Parietal lobe (tissue), 2 donors: ENCODE results near the gene C9orf78. TPM values are rescaled to one million over a fixed set of nuclear protein-coding genes. Genes with fewer than 3 reads are reported as not detected.

Experiments used
- small RNA-seq: library from RNA; depleted of rRNA; stranded (forward); fragments of <200 nt; gene quantifications from one replicate; pipeline ENCODE3, GENCODE V24; 2014; ENCODE audit warnings: low replicate concordance
- total RNA-seq: library from RNA; depleted of rRNA; stranded (reverse); fragments of >200 nt; gene quantifications from one replicate; pipeline ENCODE4 v1.2.3, GENCODE V29; 2014

C9orf78 gene
- total RNA-seq = 34.4 TPM

GRCh38 chr9:129835128-129835859 lies at the start of gene C9orf78, which contains the start of gene USP20:
TSS of gene C9orf78 (minus strand) at chr9:129835275. CDS start at chr9:129835221, 54 bp downstream.
TSS of gene USP20 (plus strand) at chr9:129835458. CDS start at chr9:129852556, 17,098 bp downstream.

GRCh38 chr9:129823935-129824601 lies 11.0 kb downstream of the C9orf78 start, which contains the start of gene TOR1A:
TSS of gene TOR1A (minus strand) at chr9:129824136. CDS start at chr9:129824085, 51 bp downstream.

GRCh38 chr9:129802833-129803675 lies 32.0 kb downstream of the C9orf78 start, which contains the start of gene TOR1B:
TSS of gene TOR1B (plus strand) at chr9:129803184. CDS start at chr9:129803213, 29 bp downstream.

Small RNA genes lying within 50 kb of the gene (small RNA-seq; reads per million reads assigned to genes)
- 0.09 reads per million for gene MIR6855

Other genes starting within 250 kb of the C9orf78 start
- gene C9orf50, start 214.2 kb downstream of the C9orf78 start, total RNA-seq = not detected
- 14.1 TPM for gene NTMT1, start 209.1 kb downstream of the C9orf78 start, total RNA-seq
- gene ASB6, start 193.1 kb downstream of the C9orf78 start, total RNA-seq = 15.0 TPM
- not detected for gene PRRX2, start 169.6 kb downstream of the C9orf78 start, total RNA-seq
- 2.5 TPM for gene PTGES, start 82.2 kb downstream of the C9orf78 start, total RNA-seq
- gene TOR1B, start 32.1 kb downstream of the C9orf78 start, total RNA-seq = 40.4 TPM
- gene TOR1A, start 11.1 kb downstream of the C9orf78 start, total RNA-seq = 29.1 TPM
- 18.5 TPM for gene USP20, start 183 bp upstream of the C9orf78 start, total RNA-seq
- 102 TPM for gene FNBP1, start 207.9 kb upstream of the C9orf78 start, total RNA-seq
- 39.1 TPM for gene GPR107, start 218.6 kb upstream of the C9orf78 start, total RNA-seq